ENCODE measurements around the gene NAV2.
"Not testable (repeated sequence)": the region's sequence is repeated elsewhere in the genome, so short reads cannot be mapped to it uniquely, and the experiment has no call there.

The NAV2 gene

DNA sequence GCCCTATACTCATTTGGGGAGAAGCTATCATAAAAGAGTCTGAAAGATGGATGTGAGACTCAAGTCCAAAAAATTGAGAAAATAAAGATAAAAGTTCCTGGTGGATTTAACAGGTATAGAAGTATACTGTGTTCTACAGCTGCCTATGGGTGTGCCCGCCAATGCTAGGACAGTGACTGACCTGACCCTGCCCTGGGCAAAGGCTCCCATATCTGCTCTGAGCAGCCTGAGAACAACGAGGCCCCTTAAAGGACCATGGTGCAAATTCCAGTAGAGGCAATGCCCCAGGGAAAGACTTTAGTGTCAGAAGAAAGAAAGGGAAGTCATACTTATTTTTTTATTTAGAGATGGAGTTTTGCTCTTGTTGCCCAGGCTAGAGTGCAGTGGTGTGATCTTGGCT lies 181.8 kb downstream of the NAV2 start:
- DNase-seq (ENCODE audit: low read depth): no peak

DNA sequence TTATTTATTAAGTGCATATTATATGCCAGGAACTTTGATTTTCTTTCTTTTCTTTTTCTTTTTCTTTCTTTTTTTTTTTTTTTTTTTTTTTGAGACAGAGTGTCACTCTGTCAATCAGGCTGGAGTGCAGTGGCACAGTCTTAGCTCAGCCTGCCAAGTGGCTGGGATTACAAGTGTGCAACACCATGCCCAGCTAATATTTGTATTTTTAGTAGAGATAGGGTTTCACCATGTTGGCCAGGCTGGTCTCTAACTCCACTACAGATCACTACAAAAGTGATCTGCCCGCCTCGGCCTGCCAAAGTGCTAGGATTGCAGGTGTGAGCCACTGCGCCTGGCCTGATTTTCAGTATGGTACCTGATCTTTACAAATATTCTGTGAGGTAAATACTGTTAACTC lies 182.4 kb downstream of the NAV2 start:
- not testable (repeated sequence) for DNase-seq (ENCODE audit: low read depth)

DNA sequence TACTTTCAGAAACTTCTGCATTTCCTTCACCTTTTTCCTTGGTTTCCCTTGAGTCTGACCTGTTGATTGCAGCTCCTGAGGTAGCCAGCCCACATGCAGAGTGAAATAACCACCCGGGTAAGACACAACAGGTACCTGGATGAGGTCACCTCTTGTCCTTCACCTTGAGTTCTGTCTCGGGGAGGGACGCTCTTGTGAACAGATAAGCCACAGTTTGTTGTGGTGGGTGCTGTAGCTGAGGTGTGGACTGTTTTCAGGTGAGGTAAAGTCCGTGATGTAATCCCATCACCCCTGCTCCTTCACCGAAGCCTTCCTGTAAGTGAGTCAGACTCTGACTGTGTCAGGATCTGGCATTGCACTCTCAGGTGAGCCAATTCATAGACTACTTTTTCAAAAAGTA lies 183.1 kb downstream of the NAV2 start:
- no peak for DNase-seq (ENCODE audit: low read depth)

DNA sequence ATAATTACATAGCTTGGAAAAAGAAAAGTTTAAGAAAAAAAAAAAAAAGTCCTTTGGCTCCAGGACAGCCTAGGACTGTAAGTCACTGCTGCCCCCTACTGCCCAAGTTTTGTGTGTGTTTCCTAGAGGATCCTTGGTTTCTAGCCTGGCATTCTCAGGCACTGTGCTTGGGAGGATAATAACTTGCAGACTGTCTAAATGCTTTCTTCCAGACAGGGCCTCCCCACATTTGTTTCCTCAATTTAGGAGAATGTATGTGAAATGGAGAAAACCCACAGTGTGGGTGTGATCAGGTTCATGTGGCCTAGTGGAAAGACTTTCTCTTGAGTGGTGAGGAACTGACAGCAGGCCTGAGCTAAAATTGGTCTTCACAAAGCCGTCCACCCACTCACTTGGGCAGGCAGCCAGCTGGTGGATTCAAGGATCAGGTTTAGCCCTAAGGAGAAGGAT lies 191.0 kb downstream of the NAV2 start:
- DNase-seq (ENCODE audit: low read depth): peak; percentile 35

DNA sequence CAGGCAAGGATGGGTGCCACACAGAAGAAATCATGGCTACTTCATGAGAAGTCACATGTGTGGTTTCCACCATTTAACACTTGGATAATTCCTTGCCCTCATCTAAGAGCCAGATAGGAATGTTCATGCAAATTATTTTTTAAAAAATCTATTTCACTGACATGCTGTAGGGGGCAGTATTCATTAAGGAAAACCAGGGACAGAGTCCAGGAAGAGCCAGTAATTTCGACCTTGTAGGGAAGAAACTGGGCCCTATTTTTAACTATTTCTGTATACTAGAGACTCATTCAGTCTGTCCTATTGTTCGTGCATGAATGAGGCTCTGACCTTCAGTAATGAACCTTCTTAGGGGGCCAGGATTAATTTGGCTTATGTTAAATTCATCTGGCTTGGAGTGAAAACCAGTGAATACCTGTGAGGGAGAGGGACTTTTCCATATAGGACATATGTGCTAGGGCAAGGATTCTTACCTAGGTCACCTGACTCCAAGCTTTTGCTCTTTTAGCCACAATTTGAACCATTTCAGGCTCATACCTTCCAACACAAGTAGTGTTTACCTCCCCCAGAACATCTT lies 192.7 kb downstream of the NAV2 start:
- no peak for DNase-seq (ENCODE audit: low read depth)

DNA sequence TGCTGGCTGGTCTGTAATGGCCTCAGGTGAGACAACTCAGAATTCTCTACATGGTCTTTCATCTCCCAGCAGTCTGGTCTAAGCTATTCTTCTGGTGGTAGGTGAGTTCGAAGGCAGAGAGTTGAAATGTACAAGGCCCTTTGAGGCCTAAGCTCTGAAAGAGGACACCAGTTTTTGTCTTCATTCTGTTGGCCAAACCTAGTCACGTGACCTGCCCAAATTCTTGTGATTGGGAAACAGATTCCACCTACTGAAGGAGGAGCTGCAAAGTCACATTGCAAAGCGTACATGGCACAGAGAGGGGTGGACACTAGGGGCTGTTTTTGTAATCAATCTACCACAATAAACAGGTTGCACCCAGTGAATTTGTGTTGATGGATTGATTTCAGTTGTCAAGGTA lies 193.5 kb downstream of the NAV2 start:
- DNase-seq (ENCODE audit: low read depth): no peak

DNA sequence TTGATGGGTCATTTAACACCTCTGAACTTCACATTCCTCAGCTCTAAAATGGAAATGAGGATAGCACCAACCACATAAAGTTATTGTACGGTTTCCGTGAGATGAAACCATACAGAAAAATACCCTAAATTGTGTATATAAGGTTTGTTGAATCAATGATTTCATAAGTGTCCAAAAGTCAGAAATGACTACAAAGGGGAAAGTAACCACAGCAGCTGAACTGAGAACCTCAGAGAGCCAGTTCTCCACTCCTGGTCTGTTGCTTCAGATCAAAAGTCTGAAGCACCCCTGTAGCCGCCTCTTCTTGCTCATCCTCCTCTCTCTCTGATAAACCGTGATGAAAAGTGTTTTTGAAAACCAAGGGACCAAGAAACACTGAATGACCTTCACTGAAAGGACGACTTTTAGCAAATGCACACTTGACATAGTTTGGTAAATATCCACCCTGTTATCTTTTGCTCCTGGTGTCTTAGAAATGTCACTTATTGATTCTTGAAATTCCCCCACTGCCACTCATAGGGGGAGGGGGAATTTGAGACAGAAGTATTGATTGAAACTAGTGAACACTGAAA lies 194.5 kb downstream of the NAV2 start:
- no peak for DNase-seq (ENCODE audit: low read depth)

DNA sequence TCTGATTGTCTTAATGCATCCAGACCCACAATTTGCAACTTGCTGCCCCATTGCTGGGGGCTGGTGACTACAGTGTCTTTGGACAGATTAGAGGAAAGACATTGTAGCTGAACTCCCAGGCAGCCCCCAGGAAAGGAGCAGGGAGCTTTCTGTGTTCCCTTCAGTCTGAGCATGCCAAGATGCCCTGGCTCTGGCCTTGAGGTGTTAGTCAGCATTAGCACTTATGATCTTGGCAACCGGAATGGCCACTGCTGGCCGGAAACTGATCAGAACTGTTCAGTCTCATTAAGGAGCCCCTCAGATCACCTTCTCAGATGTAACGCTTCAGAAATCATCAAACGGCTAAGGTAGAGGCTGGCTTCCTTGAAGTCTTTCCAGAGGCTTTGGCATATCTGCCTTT lies 195.2 kb downstream of the NAV2 start:
- DNase-seq (ENCODE audit: low read depth): no peak

DNA sequence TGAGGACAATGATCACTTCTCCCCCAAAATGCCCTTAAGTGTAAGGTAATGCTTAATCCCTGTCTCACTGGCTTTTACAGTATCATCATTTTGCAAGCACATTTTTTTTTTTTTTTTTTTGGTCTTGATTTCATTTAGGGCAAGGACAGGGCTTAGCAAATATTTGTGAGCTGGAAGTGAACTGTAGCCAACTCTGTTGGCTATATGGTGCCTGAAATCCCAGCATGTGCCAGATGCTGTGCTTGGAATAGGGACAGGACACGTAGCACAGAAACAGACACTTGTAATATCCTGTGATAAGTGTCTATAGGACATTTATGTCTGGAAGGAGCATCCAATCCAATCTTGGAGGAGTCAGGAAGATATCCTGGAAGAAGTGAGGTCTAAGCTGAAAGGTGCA lies 198.3 kb downstream of the NAV2 start:
- no peak for DNase-seq (ENCODE audit: low read depth)

DNA sequence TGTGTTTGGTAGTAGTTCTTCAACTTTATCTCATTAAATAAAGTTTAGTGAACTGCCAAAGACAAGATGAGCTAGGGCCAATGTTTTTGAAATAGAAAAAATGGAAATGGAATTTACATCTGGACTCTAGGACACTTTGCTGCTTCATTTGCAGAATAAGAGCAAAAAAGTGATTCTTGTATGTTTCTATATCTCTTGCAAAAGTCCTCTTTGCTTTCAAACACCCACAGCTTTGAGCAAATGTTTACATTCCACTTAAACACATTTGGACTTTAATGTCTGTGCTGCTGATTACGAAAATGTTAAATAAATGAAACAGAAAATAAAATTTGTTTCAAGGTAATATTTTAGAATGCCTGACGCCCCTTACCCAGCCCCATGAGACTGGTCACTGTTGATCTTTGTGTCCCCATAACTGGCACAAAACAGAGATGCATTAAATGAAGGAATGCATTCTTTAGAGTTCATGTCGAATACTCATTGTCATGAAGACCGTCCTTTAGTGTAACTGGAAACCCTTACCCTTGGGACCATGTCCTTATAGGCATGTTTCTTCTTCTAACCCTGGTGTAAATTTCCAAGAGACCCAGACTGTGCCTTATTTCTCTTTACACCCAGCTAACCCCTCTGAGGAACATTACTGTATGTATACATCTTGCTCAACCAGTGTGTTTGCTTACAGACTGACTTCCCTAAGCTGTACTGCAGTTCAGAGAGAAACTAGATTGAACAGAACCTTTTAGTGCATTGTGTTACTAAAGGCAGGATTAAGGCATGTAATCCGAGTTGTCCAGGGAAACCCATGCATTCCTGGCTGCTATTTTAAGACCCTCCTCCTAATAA lies 199.7 kb downstream of the NAV2 start:
- no peak for DNase-seq (ENCODE audit: low read depth)

DNA sequence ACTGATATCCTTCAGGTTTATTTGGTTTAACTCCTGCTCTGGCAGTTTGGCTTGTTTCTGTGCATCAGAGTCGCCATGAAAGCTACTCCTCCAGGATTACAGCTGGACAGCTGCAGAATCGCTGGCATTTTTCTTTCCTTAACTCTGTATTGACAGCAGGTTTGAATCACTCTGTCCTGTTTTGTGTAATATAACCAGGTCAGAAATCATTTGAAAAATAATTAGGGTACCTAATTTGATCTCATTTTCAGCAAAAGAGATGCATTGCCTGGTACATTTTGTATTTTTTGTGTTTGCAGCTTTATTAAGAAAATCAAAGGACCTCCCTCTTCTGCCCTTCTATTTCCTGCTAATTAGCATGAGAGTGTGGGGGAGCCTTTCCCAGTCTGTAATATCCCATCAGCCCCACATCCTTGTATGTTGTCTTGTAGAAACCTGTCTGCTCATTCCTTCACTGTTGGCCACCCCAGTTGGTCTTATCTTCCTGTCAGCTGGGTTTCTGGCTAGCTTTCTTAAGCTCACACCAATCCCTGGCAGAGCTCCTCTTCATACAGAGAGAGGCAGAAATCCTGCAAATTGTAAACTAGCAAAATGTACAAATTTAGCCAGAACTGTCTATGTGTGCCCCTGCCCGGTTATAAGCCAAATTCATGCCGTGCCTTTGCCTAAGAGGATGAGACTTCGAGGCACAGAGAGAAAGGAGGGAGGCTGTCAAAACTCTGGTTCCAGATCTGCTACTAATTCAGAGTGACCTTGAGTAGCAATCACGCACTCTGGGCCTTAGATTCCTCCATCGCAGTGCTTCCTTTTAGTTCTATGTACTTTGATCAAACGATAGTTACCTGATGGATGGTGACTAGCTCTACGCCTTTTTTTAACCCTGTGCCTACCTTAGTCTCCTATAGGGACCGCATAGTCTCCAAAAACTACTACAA lies 200.6 kb downstream of the NAV2 start:
- DNase-seq (ENCODE audit: low read depth): no peak

DNA sequence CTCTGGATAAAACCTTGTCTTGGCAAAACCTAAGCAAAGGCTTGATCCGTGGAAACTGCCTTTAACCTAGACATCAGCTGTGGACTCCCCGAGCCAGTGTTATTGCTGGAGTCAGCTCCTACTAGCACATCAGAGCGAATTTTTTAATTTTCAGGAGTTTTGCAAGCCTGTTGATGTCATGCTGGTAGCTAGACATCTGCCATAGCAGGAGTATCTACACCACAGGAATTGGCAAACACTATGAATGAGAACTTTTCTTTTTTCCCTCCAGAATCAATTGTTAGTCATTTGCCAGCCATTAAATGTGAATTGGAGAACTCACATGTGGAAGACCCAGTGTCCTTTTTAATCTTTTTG lies 201.2 kb downstream of the NAV2 start:
- no peak for DNase-seq (ENCODE audit: low read depth)

DNA sequence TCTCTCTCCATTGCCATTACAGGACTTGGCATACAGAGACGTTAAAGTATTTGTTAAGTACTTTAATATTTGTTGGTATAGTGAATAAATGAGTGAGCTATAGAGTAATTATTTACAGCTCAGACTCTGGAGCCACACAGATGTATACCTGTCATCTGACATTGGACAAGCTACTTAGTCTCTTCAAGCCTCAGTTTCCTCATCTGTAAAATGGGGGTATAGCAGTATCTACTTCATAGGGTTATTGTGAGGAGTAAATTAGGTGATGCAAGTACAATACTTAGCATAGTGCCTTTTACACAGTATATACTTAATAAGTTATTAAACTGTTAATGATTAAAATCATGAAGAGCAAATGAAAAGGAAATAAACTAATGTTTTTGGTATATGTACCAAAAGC lies 203.2 kb downstream of the NAV2 start:
- no peak for DNase-seq (ENCODE audit: low read depth)

DNA sequence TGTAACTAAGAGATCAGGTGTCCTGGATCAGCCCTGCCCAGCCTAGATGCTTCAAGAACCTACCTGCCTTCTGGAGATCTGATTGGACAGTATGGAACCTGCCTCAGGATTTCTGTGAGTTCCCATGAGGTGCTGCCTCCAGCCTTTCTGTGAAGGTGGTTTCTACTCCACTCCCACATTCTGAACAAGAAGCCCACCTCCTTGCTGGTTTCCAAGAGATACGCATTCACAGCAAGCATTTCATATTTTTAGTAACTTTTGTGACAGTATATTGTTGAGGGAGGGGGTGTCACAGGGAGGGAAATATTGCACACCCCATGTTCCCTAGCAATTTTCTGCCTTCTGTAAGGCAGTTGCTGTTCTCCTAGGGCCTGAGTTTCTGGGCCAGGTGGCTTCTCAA lies 204.4 kb downstream of the NAV2 start:
- DNase-seq (ENCODE audit: low read depth): no peak

DNA sequence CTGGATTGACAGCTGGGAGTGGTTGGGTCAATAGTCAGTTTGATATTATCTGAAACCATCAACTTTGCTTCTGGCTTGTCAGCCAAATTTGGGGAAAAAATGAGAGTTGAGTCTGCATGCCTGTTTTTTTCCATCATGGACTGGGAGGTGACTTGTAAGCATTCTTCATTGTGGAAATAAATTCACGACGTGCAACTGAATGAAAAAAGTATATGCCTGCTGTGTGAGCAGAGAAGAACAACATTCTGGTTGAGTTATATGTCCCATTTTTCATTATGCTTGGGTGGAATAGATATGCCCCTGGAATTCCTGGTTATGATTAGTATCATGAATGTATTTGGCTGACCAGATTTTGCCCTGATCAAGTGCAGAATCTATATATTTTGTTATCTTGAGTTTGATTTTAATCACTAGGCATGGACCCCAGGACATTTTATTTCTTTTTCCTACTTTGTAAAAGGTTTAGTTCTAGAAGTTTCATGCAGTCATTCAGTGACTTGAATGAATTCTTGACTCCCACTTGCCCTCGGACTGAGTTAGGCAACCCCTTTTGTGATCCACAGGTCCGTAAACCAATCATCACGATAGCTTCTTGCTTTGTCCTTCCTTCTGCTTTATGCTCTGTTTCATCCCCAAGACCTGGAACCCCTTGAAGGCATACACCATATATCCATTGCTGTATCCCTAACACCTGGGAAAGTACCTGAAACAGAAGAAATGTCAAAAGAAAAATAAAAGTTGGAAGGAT lies 205.8 kb downstream of the NAV2 start:
- no peak for DNase-seq (ENCODE audit: low read depth)

DNA sequence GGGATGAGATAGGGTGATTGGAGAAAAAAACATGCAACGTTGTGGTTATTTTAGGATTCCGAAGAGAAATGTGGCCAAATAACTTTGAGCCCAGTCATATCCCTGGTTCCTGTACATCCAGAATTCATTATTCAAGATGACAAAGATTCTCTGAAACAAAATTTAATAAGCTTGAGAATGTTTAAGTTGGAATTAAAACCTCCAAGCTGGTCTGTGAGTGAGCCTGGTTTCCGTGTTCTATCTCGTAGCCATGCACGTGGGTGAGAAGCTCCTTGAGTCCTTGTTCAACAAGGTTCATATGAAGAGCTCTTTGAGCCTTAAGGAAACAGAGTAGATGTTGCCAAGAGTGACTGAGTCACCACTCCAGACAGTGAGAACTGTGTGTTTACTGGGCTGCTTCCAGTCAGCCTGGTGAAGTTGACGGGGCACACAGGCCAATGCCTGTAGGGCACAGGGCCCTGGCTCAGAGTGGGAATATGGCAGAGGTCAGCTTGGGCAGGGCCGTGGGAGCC lies 206.5 kb downstream of the NAV2 start:
- DNase-seq (ENCODE audit: low read depth): peak; percentile 92

DNA sequence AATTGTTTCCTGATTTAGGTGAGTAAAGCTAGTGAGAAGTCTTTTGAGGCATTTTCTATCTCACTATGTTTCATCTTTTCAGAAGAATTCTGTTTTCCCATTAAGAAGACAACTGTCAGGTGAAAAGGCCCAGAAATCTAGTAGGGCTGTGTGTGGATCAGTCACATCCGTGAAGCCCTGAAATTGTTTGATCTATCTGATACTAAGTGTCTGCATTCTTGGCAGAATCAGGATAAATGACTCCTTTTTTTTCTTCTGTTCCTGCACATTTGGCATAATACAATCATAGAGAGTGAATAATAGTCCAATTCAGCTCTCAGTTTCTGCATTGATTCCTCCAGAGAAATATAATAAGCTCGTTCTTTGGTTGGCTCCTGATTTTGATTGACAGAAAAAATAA lies 208.3 kb downstream of the NAV2 start:
- DNase-seq (ENCODE audit: low read depth): no peak

DNA sequence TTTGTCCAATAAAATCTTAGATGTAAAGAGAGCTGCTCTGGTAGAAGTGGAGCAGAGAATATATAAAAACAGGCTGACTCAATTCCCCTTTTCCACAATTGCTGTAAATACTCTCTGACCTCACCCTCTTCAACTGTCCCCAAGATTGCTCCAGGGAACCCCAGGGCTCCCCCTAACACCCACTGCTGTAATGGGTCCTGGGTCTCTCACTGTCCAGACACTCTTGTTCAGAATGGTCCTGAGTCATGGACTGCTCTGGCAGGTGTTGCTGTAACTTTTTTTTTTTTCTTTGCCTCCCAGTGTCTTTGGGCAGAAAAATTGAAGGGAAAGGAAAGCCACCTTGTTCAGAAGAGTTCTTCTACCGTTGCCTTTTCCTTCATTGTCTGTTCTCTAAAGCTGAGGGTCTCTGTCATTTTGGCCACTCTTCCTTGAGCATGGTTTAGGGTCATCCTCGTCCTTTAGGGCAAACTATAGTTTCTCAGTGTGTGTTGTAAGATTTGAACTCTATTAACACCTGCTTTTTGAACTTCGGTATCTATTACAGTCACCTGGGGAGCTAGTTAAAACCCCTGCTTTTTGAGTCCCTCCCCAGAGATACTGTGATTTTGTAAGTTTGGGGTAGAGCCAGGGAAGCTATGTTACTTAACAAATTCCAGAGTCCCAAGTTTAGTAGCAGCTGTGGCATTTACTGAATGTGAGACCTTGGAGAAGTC lies 209.5 kb downstream of the NAV2 start:
- DNase-seq (ENCODE audit: low read depth): no peak

DNA sequence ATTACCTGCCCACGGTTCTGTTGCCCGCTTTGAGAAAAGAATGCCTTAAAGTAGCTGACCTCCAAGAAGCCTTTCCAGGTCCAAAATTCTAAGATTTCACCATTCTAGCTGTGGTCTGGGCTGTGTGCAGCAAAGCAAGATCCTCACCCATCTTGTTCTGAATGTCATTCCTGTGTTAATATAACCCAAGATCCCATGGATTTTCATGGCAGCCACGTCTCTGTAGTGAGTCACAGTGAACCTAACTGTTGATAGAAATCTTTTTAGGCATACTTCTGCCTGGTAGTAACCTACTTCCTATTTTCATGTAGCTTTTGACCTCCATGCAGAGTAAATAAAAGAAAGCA lies 210.0 kb downstream of the NAV2 start:
- no peak for DNase-seq (ENCODE audit: low read depth)

DNA sequence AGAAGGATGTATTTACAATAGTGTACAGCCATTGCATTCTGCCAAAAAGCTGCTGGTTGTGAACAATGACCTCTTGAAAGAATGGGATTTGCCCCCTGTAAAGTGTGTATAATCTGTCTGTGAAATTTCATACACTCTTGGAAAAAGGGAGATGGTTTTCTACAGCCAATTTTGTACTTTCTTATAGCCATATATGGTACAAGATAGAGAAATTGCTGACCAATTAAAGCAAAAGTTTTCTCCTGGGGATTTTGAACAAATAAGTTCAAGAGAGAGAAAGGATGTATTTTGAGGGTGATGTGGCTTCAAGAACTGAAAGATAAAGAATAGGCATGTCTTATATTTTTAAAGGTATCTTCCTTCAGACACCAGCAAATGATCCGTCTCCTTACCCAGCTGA lies 211.0 kb downstream of the NAV2 start:
- no peak for DNase-seq (ENCODE audit: low read depth)

DNA sequence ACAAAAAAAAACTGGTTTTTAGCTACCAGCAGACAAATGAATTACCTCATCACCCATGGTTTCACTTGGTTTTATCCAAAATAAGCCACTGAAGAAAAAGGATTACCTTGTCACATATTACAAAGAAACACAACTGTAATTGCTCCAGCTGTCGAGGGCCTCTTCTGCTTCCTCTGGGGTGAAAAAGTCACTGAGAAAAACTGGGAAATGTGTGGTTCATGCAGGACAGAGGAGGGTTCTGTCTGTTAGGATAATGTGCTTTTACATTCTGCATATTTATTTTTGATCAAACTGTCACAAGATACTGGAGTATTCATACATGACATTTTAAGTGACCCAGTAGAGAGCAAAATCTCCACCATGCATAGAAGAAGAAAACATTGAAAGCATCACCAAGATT lies 211.7 kb downstream of the NAV2 start:
- DNase-seq (ENCODE audit: low read depth): no peak

All from HS-5 (cell line).